ENCODE data around the gene ADARB2. TPM values are rescaled to one million over a fixed set of nuclear protein-coding genes. Genes with fewer than 3 reads are reported as not detected.

Gene ADARB2
- total RNA-seq, 1 experiment from 2014 or later, result not detected

DNA sequence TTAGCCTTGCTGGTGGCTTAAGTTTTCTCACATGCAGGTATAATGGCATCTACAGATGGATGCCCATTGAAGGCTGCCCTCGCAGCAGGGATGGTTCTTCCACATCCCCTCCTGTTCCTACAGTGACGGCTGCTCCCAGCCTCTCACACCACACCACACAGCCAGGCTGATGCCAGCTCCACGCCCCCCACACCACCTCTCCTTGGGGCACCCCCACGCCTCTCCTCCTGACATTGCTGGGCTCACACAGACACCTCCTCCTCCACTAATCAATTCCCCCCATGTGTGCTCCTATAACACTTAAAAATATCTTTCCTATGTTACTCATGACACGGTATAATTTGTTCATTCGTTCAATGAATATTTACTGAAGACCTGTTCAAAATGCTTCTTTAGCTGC lies 437.1 kb downstream of the ADARB2 start:
- DNase-seq (ENCODE audit: low read depth), result no peak

DNA sequence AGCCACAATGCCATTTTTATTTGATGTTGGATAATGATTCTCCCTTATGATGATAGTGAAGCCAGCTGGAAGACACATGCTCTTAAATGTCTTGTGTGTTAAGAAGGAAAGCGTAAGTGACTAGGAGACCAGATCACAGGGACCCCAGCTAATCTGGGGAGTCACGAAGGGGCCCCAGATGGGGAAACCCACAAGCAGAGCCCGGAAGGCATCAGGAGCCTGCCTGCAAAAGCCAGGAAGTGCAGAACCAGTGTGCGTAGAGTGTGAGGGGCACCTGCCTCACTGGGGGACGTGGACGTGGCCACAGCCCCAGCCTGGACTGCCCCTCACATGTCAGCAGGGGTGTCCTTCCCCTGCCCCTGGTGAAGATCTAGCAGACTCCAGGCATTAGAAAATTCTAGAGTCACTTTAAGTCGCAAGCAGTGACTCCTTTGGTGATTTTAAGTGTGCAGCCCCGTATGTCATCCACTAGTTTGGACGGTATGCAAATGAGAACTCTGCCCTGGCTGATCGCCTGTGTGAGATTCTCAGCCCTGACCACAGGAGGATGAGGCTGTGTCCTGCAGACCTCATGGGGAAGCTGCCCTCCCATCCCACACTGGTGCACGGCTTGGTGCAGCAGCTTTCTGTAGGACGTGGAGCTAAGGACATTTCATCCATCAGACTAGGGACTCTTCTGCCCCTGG lies 438.1 kb downstream of the ADARB2 start:
- no peak for DNase-seq (ENCODE audit: low read depth)

DNA sequence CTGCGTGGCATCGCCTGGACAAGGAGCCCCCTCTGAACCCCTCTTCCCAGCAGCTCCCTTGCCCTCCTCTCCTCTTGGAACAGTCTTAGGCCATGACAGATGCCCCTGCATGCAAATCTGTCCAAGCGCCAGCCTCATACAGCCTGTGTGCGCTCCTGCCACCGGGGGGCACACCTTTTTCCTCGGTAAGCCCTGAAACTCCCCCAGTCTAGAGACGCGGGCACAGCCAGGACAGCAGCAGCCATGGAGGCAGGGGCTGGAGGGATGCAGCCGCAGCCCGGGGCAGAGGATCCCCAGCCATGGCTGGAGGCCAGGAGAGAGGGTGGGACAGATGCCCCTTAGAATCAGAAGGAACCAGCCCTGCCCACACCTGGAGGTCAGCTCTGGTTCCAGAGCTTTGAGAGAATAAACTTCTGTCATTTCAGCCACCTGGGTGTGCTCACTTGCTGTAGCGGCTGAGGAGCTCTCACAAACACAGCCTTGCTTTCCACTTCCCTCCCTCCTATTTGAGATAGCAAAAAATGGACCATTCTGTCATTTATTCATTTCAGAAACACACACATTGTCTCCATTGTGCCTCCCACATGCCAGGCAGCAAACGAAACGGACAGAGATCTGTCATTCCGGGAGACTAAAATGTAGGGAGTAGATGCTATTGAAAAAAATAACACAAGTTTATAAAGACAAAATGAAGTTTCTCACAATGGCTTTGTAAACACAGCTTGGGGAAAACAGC lies 439.6 kb downstream of the ADARB2 start:
- DNase-seq (ENCODE audit: low read depth), result no peak

DNA sequence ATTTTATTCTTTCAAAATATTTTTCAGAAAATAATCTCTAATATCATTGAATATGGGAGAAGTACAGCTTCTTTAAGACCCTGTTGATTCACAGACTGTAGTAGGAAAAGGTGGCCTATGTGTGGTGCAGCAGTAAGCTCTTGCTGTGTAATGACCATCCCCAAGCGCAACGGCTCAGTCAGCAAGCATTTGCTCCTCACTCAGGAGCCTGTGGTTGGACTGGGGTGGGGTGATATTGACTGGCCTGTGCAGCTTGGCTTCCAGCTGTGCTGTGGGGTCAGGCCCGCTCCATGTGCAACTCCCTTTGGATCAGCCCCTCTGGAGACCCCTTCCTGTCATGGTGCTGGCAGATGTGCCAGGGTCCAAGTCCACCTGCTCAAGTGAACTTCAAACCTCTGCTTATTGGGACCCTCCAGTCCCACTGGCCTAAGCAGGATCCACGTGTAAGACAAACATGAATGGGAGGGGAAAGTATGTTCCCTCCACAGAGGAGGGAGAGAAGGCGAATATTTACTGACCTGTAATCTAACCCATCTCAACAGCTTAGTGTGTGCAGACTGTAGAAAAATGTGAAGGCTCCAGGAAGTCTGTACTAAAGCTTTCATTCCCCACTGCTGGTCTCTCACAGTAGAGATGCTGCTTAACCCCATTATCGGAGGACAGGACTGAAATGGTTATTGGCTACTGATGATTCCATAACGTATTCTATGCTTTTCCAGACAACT lies 441.4 kb downstream of the ADARB2 start:
- no peak for DNase-seq (ENCODE audit: low read depth)

DNA sequence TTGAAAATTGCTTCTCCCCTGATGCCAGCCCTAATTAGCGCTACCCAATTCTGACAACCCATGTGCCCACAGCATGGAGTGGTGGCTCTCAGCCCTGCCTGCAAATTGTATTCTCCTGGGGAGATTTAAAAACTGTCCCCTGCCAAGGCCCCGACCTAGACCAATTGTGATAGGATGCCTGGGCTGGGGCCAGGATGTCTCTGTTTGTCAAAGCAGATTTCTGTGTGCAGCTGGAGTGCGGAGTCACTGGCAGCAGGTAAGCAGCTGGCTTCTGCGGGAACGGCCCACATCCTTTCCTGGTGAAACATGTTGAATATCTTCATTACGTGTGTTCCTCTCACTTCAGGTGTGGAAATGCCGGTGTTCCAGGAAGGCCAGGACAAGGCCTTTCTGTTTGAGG lies 442.6 kb downstream of the ADARB2 start:
- DNase-seq (ENCODE audit: low read depth), result no peak

DNA sequence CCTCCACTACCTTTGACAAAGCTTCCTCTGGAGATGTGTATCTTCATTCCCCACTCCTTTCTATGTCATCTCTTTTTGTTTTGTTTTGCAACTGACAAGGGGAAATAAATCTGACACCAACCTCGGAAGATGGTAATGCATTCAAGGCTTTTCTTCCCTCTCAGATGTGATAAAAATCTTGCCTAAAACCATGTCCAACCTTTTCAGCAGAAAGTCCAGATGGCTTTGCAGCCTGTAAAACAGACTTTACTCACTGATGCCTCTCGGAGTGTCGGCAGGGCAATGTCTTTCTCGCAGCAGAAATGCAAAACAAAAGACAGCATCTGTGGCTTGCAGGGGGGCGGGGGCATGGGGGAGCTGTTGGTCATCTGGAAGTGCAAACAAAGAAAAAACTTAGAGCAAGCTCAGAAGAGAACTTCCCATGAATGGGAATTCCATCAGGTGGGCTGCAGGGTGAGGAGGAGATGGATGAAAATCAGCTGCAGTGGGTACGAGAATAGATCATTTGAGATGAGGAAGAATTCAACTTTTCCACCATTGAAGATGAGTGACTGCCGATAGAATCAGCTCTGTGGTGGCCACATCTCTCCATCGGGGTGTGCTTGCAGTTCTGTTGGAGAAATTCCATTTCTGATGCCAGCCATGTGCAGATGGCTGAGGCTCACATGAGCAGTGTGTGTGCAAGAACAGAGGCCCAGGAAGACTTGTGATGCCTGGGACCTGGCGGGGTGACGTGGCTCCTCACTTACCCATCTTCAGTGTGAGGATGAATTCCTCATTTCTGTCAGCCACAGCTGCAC lies 443.5 kb downstream of the ADARB2 start:
- DNase-seq (ENCODE audit: low read depth), result no peak

DNA sequence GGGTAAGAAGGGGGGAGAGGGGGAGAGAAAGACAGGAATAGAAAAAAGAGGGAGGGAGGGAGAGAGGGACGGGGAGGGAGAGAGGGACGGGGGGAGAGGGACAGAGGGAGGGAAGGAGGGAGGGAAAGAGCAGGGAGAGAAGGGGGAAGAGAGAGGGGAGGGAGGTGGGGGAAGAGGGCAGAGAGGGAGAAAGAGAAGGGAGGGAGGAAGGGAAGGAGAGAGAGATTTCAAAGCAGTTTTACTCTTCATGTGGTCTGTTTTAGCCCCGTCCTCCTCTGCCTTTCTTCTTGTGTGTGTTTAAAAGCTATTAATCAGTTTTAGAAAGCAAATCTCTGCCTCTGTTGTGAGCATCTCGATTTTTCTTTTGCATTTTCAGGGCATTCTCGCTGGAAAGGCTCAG lies 444.2 kb downstream of the ADARB2 start:
- no peak for DNase-seq (ENCODE audit: low read depth)

DNA sequence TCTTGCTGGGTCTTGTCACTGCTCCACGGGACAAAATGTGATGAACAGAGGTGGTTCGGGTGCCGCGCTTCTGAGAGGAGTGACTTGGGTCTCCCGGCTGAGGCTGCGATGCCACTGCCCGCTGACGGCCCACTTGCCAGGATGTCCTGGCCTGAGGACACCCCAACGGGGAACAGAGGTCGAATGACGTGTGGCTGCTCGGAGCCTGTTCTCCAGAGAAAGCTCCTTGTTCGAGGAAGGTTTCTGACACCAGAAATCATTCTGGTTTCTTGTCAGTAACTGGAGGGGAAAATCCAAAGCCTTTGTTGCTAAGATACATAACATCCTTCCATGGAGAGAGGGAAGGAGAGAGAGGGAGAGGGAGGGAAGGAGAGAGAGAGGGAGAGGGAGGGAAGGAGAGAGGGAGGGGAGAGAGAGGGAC lies 444.7 kb downstream of the ADARB2 start:
- DNase-seq (ENCODE audit: low read depth), result no peak

DNA sequence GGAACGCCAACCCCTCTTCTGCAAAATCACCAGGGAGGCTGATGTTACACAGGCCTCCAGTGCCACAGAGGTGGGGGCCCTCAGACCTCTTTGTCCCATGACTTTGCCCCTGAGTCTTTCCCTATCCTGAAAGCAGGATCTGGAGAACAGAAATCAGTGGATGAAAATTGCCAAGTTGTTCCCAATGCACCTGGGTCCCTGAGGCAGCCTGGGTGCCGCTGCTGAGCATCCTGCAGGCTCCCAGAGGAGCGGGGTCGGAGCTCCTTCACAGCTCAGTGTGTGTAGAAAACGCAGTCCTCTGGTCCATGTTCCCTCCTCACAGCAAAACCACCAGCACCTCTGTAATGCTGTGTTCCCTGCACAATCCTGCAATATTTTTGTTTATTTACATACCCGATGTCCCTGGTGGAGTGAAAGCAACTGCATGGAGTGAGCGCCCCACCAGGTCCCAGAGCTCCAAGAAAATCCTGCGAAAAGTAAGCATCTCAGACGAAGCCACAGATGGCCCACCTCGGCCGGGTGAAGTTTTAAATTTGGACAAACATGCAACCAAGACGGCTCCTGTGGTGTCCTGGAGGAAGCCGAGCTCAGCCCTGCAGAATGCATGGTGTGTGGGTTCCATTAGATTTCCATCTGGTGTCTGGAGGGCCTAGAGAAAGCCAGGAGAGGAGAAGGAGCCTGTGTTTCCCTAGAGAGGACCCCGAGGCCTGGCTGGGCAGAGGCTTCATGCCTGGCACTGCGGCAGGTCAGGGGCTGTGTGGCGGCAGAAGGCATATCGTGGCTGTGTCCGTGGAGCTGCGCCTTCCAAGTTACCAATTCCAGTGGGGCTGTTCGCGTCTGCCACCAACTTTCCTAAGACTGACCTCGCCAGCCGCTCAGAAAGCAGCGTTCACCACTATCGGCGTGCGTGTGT lies 445.9 kb downstream of the ADARB2 start:
- DNase-seq (ENCODE audit: low read depth), result no peak

DNA sequence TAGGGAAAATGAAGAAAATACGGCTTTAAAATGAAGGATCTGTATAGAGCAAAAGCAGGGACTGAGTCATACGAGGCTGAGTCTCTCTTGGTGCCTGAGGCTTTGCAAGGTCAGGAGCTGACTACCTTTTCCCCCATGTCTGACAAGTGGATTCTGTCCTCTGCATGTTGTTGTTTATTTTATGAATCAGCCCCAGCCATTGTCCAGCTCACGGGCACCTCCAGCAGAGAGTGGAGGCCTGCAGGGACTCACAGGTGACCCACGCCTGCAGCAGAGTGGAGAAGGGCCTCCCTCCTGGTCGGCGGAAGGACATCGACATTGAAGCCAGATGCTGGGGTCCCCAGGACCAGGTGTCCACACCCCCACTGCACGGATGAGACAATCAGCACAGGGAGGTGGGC lies 447.3 kb downstream of the ADARB2 start:
- DNase-seq (ENCODE audit: low read depth), result peak; percentile 17

DNA sequence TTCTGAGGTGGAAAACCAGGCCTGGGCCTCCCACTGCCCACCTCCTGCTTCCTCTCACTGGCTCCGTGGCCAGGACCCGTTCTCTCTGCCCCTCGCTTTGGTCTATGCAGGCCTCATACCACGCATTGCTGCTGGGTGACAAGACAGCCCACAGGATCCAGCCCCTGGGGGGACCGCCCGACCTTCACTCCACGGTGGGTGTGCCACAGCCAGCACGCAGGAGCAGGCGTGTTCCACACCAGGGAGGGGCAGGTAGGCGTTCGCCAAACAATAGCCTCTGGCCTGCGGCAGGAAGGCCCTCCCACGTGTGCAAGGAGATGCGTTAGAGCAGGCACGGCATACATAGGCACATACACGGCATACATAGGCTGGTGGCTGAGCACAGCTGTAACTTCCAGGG lies 447.7 kb downstream of the ADARB2 start:
- peak; percentile 2 for DNase-seq (ENCODE audit: low read depth)

DNA sequence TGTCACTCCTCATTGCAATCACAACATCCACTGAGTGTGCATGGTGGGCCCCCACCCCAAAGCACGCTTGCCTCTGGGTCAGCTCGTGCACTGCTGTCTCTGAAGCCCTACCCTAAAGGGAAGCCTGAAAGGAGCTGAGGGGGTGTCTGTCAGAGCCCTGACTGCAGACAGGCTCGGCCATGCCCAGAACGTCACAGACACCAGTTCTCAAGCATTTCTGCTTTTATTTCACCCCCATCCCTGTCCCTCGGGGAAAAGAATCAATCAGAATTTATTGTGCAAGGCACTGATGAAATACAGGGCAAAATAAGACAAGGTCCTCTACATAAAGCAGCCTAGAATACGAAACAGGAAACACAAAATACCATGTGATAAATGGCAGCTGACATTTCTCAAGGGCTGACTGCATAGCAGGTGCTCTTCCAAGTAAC lies 449.3 kb downstream of the ADARB2 start:
- DNase-seq (ENCODE audit: low read depth), result no peak

DNA sequence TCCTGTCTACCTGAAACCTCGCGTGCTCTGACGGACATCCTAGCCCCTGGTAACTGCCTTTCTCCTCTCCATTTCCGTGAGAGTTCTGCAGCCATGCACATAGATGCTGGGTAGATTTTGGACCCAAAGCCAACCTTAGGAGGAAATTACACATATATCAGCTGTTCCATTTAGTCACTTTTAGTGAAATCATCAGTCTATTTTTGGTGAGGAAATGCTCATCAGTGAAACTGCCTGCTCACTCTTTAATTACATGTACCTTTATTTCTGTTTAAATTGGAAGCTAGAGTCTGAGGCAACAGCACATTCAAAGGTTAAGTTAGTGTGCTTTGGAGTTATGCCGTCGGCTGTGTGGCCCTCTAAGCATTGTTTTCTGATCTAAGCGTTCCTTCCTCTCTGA lies 449.8 kb downstream of the ADARB2 start:
- no peak for DNase-seq (ENCODE audit: low read depth)

DNA sequence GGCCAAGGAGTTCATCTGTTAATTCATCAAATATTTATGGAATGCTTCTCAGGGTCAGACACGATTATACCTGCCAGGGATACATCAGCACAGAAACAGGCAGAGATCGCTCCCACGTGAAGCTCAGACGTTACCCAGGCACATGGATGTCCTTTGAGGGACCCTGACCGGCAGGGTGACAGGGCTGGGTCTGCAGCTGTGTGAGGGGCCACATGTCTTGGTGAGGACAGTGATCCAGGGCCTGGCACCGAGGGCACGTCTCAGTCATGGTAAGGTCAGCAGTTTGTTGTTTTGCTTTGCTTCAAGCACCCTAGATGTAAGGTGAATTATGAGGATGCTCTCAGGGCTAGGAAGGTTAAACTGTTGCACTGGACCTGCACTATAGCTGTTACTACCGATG lies 453.2 kb downstream of the ADARB2 start:
- DNase-seq (ENCODE audit: low read depth), result no peak

DNA sequence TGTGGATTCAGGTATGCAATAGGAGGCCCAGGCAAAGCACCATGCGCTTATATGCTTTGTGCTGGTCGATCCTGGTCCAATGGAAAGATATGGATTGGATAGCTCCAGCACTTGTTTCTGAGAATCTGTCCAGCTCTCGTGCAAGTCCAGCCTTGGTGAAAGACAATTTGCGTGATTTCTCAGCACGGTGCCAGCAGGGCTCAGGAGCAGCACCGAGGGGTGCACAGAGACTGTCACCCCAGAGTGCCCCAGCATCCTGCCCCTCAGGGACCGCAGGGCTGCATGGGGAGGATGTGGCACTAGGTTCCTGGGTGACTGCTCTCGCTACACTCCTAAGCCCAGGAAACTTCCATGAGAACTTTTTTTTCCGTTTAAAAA lies 455.9 kb downstream of the ADARB2 start:
- no peak for DNase-seq (ENCODE audit: low read depth)

DNA sequence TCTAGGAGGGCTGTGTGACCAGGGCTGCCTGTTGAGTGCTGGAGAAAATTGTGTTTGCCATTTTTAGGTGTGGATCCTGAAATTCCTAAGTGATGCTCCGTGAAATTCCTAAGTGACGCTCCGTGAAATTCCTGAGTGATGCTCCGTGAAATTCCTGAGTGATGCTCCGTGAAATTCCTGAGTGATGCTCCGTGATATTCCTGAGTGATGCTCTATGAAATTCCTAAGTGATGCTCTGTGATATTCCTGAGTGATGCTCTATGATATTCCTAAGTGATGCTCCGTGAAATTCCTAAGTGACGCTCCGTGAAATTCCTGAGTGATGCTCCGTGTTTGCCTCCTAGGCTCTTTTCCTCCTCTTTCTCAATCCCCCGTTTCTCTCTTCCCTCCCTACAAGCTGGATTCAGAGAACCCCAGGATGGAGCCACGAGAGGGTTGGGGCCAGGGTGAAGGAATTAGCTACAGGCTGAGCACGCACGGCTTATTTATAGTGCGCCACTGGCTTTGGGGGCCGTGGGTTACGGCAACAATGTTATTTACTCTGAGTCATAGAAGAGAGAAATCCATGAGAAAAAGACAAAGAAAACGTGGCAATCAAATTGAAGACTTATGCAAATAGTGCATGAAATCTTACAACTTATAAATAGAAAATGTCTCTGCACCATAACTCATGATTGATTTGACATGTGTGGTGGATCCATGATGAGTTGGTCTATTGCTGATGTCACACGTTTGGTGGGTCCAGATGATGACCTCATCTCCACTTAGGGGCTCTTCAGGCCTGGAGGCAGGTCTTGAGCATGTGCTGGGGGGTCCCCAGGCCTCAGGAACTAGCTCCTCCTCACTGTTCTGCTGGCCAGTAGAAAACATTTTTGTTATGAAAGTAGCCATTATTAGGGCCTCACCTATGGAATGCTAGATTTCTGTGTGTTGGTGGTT lies 456.6 kb downstream of the ADARB2 start:
- DNase-seq (ENCODE audit: low read depth), result no peak

DNA sequence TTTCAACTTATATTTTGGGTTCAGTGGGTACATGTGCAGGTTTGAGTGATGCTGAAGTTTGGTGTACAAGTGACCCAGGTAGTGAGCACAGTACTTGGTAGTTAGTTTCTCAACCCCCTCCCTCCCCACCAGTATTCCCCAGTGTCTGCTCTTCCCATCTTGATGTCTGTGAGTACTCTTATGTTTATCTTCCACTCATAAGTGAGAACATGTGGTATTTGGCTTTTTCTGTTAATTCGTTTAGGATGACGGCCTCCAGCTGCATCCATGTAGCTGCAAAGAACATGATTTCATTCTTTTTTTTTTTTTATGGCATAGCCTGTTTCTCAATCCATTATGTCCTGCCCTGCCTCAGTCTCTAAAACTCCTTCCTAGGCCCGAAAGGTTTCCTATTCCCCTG lies 459.0 kb downstream of the ADARB2 start:
- no peak for DNase-seq (ENCODE audit: low read depth)

DNA sequence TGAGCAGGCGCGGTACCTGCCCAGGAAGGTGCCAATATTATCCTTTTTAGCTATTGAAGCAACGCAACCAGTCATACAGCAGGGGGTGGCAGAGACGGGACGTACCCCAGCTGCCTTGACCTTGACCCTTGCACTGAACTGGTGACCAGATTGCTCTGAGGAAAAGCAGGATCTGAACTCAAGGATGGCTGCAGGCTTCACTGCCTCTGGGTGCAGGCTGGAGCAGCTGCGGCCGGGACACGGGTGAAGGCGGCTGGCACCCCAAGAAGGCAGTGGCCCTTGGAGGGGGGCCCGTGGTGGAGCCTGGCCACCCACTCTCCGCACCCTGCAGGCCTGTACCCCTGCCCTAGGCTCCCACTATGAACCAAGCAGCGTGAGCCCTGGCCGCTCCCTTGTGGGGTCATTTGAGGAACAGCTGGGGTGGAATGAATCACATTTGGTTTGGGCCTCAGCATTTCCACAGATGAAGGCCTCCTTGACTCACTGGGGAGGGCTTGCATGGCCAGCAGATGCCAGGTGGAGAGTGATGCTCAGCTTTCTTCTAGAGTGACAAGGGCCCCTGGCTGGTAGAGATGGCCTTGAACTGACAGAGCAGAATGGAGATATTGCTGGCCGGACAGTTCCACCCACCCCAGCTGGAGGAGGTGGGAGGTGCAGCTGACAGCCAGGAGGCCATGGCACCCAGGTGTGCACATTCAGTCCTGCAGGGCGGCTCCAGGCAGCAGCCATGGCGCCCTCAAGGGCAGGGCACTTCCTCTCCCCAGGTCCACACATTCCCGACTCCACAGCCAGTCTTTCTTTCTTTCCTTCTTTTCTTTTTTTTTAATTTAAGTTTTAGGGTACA lies 462.4 kb downstream of the ADARB2 start:
- DNase-seq (ENCODE audit: low read depth), result no peak
